Frontal cortex (tissue), 4 donors: ENCODE results near the gene SYP. TPM values are rescaled to one million over a fixed set of nuclear protein-coding genes. Genes with fewer than 3 reads are reported as not detected.

ENCODE experiments used
- DNase-seq, 2 donors: peaks; one replicate each; pipeline ENCODE4 v3.0.0; 2012; ENCODE audit warnings: low spot score in 2 of 2
- FAIRE-seq: peaks from 2 replicates; lab custom pipeline; 2012; peaks lifted over from hg19 to GRCh38; lab: Jason Lieb, UNC
- total RNA-seq: library from RNA; depleted of rRNA; stranded (reverse); fragments of >200 nt; gene quantifications from one replicate; pipeline ENCODE4 v1.2.3, GENCODE V29; 2014
- donor health status: control.
- donor health status: control.
- donor health status: control.

Gene SYP
- total RNA-seq, 1 donor from 2014 or later, result 151 TPM

DNA sequence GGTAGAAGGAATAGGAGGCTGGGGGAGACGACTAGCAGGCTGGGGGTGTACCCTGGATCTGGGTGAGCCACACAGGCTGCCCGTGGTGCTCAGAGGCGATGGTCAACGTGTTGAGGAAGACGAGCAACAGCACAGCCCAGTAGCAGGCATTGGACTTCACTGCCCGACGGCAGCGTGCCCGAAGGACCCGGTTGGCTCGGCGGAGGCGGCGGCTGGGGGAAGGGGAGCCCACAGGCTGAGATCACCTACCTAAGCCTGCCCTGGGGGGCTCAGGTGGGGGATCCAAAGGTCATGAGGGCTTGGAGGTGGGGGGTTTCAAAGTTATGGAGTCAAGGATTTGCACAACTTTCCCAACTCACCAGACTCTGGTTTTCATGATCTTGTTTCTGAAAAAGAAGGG is 25.9 kb upstream of the SYP start:
- DNase-seq (no peak), FAIRE-seq (no peak)

GRCh38 chrX:49221868-49222267 is 21.9 kb upstream of the SYP start:
- no peak for DNase-seq
- no peak for FAIRE-seq

- no peak for FAIRE-seq
- DNase-seq, result no peak
Observed at GRCh38 chrX:49220100-49220499, 20.1 kb upstream of the SYP start.

DNA sequence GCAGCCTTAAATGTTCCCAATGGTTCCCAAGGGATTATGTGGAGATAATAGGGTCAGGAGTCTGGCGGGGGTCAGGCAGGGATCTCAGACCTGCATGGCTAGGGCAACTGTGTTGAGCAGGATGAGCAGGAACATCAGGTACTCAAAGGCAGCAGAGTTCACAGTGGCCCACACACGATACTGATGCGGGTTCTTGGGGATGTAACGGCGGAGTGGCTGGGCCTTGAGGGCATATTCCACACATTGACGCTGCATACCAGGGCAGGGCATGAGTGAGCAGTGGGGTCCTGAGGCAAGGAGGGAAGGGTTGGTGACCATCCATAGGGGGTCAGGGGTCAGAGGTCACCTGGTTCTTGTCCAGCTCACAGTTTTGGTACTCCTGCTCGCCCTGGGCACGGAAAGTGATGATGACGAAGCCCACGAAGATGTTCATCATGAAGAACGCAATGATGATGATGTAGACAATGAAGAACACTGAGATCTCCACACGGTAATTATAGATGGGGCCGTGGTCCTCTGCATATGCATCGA is 15.1 kb upstream of the SYP start:
- no peak for FAIRE-seq
- DNase-seq, result no peak

- no peak for FAIRE-seq
- no peak for DNase-seq
Observed at GRCh38 chrX:49214416-49214815, 14.4 kb upstream of the SYP start.

- FAIRE-seq (no peak), DNase-seq (no peak)
Observed at GRCh38 chrX:49212861-49213260, 12.9 kb upstream of the SYP start.

DNA sequence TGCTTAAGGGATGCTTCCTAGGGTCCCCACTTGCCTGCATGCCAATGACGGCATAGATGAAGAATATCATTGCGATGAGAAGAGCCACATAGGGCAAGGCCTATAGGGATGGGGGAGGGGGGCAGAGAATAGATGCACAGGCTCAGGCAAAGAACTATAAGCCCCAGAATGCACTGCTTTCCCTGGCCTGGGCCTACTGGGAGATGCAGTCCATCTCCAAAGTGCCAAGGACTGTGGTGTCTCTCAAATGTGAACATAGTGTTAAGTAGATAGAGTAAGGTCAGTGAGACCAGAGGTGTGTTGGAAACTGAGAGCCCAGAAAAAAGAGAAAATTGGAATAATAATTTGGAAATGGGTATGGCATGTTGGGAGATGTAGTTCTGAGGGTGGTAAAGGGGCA is 12.2 kb upstream of the SYP start:
- FAIRE-seq, result no peak
- DNase-seq, result no peak

DNA sequence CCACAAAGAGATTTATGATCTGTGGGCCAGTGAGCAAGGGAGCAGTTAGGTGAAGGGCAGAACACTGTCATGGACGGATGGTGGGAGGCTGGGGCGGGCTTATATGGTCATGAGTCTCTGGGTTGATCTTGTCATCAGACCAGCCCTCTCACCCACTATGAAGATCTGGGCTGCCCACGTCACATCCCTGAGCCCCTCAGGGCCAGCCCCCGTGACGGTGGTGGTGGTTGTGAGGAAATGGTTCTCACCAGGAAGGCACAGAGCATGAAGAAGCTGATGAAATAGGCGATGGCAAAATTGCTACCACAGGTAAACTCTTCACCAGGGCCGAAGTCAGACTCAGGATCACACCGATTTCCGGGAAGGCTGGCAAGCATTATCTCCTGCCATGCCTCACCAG is 11.1 kb upstream of the SYP start:
- FAIRE-seq (no peak), DNase-seq (no peak)

GRCh38 chrX:49210406-49210805 is 10.4 kb upstream of the SYP start:
- FAIRE-seq, result no peak

GRCh38 chrX:49209434-49210251 is 9.7 kb upstream of the SYP start:
- DNase-seq, result no peak

More at GRCh38 chrX:49210406-49210805, 10.4 kb upstream of the SYP start:
- DNase-seq, result no peak

GRCh38 chrX:49208399-49208798 is 8.4 kb upstream of the SYP start:
- FAIRE-seq (no peak), DNase-seq (no peak)

More at GRCh38 chrX:49209434-49210251, 9.7 kb upstream of the SYP start:
- no peak for FAIRE-seq

DNA sequence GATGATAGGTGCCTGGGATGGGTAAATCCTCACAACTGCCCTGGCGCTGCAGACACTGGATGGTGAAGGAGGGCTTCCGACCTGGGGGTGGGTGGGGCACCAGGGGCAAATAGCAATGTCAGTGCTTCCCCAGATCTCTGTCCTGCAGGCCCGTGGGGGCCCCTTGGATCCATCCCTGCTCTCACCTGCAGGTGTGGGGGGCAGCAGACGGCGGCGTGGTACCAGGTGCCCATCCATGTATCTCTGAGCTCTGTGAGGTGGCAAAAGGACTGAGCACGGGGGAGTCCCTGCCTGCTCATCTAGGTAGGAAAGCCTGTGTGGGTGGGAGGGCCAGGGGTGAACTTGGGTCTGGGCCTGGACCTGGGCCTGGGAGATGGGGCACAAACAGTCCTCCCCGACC is 6.5 kb upstream of the SYP start:
- DNase-seq (no peak), FAIRE-seq (no peak)

GRCh38 chrX:49205443-49205842 is 5.5 kb upstream of the SYP start:
- FAIRE-seq (no peak), DNase-seq (no peak)

DNA sequence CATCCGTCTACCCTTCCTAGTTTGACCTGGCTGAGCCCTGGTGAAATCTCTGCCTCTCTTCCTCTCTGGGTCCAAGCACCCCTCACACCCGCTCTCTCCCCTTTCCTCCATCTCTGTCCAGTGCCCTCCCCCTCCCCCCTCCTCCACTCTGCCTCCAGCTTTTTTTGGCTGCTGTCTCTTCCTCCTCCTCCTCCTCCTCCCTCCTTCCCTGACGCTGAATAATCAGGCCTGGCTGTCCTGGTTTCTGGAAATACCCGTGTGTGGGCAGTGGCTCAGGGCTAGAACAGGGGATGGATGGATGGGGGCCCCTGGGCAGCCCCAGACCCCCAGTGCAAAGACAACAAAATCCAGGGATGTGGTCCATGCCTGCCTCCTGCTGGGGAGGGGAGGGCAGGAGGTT is 4.7 kb upstream of the SYP start:
- no peak for FAIRE-seq
- DNase-seq, result no peak

DNA sequence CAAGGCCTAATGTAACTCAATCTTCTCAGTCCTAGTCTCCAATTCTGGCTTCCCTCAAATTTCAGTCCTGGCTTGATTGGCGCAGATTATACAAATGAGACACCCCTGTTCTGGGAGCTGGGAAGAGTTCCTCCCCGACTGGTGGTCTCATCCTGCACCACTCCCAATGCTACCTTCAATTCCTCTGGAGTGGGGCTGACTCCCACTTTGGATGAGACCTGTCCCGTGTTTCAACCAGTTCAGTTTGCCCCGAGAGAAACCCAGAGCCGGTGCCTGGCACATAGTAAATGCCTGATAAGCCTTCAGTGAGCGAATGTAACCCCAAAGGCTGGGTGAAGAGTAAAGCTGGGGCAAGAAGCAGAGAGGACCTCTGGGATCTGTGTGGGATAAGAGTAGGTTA is 4.0 kb upstream of the SYP start:
- no peak for DNase-seq
- no peak for FAIRE-seq

- FAIRE-seq (no peak), DNase-seq (no peak)
Observed at GRCh38 chrX:49203536-49203935, 3.5 kb upstream of the SYP start.

DNA sequence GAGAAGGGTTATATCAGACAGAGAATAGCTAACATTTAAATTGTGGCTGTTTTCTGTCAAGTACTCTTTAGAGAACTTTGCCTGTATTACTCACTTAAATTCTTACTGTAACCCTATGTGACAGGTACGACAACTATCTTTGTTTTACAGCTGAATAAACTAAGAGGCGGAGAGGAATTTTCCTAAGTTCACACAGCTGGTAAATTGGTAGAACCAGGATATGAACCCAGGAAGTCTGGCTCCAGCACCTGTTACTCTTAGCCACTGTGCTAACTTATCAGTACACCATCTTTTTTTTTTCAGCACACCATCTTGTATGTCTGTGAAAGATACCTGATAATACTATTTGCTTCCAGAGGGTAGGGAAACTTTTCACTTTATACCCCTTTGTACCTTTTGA is 2.0 kb upstream of the SYP start:
- FAIRE-seq (no peak), DNase-seq (no peak)

- DNase-seq, result no peak
- no peak for FAIRE-seq
Observed at GRCh38 chrX:49199315-49199595, 738 bp downstream of the SYP start.

- FAIRE-seq, result no peak
- DNase-seq, result no peak
Observed at GRCh38 chrX:49198540-49199314, 1.3 kb downstream of the SYP start.

GRCh38 chrX:49197543-49198087 is 2.4 kb downstream of the SYP start:
- FAIRE-seq, result no peak

GRCh38 chrX:49193542-49193964 is 6.4 kb downstream of the SYP start:
- DNase-seq, result no peak
- no peak for FAIRE-seq

More at GRCh38 chrX:49197543-49198087, 2.4 kb downstream of the SYP start:
- no peak for DNase-seq
